COLO829 (cell line): Measurements from ENCODE around the gene PPP2R2C.

ENCODE experiments used
- DNase-seq: peaks from one replicate; pipeline ENCODE4 v3.0.0; 2012; ENCODE audit warnings: low spot score

The PPP2R2C gene

DNA sequence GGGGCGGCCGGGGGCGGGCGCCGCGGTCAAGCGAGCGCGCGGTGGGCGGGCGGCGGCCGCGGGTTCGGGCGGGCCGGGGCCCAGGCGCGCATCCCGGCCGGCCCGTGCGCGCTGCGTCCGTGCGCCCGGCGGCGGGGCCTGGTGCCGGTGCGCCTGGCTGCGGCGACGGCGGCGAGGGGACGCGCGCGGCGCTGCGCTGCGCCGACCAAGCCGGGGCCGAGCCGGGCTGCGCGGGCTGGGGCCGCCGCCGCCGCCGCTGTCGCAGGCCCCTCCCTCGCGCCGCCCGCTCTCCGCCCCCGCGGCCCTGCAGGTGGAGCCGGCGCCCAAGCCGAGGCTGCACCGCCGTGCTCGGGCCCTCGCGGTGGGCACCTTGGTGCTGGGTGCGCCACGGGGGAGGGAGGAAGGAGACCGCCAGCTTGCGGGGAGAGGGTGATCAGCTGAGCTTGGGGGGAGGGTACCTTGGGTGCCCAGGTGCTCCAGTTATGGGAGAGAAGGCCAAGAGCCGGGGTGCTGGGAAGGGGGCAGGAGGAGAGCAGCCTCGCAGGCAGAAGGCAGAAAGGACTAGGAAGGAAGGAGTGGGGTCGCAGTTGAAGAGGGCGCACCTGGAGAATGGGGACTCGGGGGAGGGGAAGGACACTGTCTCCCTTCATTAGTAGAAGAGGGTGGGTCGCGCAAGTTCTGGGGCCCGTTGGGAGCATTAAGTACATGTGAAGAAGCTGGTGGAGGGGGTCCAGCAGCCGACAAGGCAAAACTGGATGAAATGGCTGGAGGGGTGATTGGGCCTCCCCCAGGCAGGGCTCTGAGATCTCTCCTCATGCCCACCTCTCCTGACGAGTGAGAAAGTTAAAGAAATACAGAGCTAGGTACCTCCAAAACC is at the start of gene PPP2R2C:
Gene PPP2R2C, minus strand, starts transcription at position 228 of the 877 bp plus-strand sequence. CDS start 385 bp downstream, outside the sequence.
- DNase-seq = no peak

DNA sequence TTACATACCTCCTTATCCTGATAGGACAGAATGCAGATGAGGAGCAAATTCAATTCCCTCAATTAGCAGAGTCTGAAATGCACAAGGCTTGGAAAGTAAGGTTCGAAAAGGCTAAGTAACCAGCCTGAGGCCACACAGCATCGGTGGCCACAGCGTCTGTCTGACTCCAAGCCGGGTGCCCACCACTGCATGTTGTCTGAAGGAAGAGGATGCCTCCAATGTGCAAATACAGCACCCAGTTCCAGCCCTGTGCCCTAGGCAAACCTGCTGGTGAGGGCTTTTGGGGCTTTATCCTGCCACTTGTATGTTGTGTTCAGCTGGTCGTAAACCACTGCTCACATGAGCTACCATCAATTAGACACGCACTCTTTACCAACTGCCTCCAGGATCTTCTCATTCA is 48.6 kb upstream of the PPP2R2C start:
- DNase-seq = no peak

DNA sequence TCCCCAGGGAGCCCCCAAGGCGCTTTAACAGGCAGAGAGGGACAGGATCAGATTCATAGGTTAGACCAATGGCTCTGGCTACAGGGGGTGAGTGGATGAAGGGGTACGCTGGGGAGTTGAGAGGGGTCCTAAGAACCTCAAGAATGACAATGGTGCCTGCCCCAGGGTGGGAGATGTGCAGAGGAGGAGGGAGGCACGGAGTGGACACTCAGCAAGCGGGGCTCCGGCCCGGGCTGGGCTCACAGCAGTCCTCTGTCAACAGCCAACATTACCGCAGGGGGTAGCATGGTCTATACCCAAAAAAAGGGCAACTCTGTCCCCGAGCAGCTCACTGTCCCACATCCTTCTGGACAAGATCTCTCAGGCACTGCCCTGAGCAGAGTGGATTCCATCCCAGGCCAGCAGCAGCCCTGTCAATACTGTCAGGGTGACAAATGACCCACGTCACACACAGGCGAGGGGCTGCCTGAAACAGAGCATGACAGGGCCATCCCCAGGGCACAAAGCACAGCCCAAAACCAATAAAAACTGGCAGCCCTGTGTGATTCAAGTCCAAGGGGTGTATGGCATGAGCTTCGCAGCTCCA is 47.7 kb upstream of the PPP2R2C start:
- no peak for DNase-seq

DNA sequence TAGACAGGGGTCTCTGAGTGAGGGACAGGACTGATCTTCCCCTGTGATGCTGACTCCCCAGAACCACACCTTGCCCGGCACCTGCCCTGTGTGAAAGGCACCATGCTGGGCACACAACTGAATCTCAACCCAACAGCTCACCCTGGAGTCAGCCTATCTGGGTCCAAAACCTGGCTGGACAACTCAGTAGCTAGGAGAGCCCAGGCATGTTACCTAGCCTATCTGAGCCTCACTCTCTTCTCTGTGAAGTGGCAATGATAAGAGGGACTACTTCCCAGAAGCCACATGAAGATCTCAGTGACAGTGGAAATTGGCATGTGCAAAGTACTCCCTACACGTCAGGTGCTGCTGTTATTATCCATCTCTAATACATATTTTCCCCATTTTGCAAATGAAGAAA is 44.8 kb upstream of the PPP2R2C start:
- no peak for DNase-seq

DNA sequence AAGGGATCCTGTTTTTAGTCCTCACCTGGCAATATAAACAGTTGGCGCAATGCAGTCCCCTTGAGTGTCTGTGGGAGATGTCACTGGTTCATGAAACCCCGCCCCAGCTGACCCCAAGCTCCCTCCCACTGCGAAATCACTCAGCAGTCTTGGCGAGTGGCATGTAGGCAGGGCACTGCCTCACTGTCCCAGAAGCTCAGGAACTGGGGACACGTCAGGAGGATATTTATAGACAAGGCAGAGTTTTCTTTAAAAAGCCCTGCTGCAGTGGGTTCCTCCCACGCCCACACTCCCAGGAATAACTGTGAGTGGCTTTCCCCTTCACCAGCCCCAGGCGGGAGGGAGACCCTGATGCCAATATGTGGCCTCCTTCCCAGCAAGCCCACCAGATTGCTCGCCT is 44.3 kb upstream of the PPP2R2C start:
- no peak for DNase-seq

DNA sequence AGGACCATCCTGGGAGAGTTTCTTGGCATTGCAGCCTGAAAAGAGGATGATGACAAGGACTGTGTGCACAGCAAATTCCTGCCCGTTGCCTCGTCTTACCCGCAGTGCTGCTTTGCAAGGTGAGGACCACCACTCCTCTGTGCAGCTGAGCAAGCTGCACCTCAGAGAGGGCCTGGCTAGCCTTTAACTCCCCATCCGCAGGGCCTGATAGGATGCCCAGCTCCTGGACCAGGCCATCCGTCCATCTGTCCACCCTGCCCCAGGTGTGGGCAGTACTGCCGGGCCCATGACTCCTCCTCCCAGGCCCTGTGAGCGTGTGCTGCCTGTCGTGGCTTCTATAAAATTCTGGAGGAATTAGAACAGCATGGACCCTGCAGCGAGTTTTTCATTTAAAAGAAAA is 43.9 kb upstream of the PPP2R2C start:
- no peak for DNase-seq

DNA sequence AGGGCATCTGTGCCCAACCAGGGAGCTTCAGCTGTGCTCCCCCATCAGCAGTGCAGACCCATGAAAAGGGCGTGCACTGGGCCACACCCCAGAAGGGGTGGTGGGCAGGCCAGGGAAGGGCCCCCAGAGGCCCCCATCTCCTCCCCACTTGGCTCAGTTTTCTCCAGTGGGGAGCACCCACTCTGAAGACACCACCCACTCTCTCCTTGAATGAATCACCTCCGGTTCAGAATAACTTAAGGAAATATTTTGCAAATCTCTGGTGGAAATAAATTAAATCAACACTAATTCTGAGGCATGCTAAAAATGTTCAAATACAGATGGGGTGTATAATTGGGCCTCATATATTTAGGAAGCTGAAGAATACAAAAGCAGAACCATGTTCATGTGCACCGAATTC is 41.3 kb upstream of the PPP2R2C start:
- DNase-seq = no peak

DNA sequence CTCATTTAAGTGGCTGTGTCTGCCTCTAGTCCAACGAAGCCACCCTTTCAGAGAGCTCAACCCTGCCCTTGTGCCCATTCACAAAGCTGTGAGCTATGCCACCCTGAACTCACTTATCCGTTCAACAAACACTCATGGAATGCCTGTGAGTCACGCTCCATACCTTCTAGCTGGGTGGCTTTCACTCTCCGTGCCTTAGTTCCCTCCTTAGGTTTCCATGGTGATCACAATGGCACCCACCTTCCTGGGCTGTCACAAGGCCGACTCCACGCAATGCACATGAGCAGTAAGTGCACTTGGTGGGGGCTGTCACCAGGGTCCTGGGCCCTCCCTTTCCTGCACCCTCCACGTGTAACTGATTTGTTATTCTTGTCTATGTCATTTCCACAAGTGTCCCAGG is 37.2 kb upstream of the PPP2R2C start:
- DNase-seq = no peak

DNA sequence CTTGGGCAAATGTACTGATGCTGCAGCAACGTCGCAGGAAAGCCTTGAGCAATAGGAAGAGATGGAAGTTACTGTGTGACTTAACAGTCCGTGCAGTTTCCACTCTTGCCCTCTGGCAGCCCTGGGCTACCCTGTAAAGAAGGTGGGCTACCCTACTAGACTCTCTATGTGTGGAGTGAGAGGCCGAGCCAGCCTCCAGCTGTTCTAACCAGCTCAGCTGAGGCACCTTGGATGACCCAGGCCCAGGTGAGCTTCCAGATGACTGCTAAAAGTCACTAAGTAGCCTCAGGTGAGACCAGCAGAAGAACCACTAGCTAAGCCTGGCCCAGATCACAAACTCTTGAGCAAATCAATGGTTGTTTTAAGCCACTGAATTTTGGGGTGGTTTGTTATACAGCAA is 34.9 kb upstream of the PPP2R2C start:
- DNase-seq = no peak

DNA sequence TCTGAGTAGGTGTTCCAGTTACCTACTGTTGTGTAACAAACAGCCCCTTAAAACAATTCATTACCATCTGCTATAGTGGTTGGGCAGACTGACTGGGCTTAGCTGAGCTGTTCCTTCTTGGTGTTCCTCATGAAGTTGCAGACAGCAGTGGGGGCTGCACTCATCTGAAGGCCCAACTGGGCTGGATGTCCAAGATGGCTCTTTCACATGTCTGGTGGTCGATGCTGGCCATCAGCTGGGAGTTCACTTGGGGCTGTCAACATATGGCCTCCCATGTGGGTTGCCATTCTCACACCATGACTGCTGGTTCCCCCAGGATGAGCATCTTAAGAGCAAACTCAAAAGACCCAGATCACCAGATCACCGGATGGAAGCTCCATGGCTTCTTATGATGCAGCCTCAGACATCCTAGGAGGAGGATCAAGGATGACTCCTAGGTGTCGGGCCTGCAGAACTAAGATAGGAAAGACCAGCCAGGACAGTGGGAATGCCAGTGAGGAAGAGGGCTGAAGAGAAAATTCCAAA is 34.3 kb upstream of the PPP2R2C start:
- no peak for DNase-seq

DNA sequence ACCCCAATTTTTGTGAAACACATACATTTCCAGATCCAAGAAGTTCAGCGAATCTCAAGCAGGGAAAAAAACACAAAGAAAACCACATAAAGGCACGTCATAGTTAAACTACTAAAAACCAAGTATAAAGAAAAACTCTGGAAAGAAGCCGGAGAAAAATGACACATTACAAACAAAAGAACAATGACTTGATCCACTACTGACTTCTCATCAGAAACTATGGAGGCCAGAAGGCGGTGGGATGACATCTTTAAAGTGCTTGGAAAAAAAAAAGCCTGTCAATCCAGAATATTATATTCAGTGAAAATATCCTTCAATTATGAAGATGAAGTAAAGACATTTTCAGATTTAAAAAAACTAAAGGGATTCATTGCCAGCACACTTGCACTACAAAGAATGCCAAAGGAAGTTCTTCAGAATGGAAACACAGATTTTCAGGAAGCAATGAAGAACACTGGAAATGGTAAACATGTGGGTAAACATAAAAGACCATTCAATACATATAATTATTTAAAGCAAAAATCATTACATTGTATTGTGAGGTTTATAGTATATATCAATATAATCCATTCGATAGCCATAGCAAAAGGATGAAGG is 32.6 kb upstream of the PPP2R2C start:
- DNase-seq = no peak

DNA sequence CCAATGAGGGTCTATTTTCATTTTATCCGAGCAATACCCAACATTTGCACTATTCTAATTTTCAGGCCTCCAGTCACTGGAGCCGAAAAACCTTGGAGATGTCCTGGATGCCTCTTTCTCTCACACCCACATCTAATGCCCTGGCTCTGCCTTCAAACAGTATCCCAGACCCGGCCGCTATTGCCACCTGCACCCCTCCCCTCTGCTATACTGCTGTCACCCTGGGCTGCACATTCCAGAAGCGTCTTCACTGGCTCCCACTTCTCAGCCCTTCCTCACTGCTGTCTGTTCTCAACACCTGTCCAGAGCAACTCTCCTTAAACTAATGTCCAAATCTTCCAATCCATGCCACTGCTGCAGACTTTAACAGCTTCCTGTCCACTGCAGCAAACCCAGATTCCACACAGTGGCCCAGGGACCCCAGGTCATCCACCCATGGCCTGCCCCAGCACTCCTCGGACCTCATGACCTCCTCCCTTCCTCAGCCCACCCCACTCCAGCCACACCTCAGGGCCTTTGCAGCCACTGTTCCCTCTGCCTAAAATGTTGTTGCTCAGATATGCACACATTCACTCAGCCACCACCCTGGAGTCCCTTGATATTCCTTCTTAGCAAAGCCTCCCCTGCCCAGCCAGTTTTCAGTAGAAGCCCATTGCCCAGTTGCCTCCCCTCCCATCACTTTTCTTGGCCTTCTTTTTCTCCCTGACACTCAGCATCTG is 30.5 kb upstream of the PPP2R2C start:
- DNase-seq = no peak

DNA sequence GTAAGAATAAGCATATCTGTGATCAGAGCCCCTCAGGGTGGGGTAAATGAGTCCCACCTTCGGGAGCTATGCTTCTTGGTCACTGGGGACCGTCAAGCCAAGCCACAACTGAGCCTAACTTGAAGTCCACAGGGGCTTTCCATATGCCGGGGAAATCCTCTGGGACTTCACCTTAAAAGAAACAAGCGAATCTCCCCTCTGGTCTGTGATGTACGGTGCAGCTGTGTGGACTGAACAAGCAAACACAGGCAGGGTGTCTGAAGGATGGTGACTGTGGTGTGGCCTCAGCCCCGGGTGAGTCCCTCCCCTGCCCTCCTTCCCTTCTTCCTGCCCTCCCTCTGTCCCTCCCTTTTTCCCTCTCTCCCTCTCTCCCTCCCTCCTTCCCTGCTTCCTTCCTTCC is 29.7 kb upstream of the PPP2R2C start:
- DNase-seq = no peak

DNA sequence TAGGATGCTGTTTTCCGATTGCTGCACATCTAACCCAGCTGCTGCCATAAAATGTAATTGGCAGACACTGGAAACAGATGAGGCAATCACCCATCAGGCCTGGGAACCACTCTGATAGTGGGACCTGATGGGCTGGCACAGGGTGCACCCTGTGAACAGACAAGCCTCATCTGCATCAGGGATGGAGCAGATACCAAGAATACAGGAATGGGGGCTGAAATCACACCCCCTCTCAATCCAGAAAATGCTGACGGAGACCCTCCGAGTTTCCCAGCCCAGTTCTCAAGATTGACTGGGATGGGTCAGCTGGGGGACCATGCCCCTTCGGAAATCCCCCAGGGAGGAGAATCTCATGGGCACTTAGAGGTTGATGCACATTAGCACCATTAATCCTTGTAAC is 28.8 kb upstream of the PPP2R2C start:
- DNase-seq = no peak

DNA sequence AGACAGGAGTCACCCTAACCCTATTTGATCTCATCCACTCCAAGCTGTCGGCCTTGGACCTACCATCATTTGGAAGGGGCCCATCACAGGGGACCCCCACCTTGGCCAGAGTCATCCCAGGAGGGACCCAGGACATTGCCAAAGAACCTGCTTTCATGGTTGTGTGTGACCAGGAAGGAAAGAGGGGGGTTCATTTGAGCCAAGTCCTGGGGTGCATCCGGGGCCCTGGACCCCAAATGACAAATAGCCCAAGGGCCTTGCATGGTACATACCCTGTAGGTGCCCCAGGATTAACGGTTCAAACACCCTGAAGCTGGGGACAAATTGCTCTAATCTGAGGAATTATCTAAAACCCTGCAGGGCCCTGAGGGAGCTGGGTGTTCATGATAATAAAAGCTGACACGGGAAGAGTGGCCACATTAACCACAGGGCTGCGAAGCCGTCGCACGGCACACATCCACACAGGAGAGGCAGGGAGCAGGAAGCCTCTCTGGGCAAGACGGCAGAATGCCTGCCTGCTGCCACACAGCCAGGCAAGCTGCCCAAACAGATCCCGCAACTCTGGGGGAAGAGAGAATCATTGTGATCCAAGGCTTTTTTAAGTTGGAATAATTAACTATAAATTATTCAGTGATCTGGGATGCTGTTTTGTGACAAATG is 28.2 kb upstream of the PPP2R2C start:
- no peak for DNase-seq

DNA sequence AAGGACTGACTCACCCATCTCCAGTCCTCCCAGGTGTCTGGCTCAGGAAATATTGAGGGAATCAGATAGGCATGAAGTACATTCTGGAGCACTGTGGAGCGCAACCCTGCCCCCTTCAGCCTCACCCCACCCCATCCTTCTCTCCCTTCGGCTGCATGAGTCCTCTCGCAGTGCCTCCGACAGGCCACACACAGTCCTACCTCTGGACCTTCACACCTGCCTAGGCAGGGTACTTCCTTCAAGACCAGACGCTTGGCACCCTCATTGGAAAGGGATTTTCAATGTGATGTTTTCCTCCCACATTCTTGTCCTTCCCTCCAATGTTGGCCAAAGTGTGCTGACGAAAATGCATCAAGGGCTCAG is 26.8 kb upstream of the PPP2R2C start:
- DNase-seq = no peak

DNA sequence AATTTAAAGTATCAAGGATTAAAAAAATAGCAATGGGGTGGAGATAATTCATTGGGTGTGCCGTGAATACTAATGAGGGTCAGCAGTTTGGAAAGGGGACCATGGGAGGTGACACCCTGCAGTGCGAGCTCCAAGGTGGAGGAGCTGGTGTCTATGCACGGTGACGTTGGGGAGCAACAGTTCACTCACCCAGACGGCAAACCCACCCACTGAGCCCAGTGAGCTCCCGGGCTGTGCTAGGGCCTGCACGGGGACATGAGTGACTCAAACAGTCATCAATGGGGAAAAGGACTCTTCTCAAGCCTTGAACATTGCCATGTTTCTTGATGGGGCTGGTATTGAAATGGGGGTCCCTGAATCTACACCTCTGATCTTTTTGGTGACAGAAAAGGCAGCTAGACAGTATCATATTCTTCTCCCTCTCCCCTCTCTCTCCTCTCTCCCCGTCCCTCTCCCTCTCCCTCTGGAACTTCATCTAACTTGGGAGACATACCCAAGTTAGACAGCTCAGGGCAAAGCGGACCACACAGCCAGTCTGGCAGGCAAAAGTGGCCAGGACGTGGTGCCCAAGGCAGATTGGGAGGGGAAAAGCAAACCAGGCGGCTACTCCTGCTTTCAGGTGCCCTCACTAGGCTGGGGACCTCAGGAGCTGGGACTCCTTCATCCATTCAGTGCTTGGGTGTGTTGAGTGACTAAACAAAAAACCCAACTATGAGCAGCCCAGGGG is 26.3 kb upstream of the PPP2R2C start:
- no peak for DNase-seq

DNA sequence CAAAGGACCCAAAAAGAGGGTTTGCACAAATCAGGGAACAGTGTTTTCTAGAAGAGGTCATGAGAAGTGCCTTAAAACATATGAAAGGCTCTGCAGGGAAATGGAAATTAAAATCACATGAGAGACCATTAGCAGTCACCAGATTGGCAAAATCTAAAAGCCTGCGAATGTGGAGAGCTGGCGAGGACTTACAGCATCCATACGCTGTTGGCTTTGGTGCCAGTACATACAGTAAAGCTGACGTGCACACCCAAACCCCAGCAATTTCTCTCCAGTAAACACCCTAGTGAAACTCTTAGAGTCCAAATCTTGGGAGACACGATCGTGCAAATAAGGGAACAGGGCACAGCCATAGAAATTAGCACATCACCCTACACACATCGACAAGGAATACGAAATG is 25.4 kb upstream of the PPP2R2C start:
- no peak for DNase-seq

DNA sequence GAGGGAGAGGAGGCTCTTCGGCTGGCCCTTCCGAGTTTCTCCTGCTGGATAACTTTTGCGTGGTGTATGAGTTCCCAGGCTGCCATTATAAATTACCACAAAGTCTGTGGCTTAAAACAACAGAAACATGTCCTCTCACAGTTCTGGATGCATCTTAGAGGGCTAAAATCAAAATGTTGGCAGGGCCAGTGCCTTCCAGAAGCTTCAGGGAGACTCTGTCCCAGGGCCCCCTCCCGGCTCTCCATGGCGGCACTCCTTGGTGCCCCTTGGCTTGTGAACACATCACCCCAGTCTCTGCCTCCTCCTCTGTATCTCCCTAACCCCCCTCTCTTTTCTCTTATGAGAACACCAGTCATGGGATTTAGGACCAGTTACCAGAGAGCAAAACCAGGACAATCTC is 23.3 kb upstream of the PPP2R2C start:
- DNase-seq = no peak

DNA sequence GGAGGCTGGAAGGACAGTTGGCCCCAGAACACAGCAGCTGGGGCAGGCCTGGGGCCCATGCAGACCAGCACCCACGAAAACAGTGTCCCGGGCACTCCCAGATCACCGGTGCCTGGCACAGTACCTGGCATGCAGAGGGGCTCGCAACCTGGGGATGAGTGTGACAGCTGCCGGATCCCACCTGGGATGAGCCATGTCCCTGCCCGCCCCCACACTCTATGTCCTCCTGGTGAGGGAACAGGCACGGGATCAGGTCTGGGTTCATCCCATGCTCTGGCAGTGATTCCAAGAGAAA is 22.8 kb upstream of the PPP2R2C start:
- DNase-seq = no peak

DNA sequence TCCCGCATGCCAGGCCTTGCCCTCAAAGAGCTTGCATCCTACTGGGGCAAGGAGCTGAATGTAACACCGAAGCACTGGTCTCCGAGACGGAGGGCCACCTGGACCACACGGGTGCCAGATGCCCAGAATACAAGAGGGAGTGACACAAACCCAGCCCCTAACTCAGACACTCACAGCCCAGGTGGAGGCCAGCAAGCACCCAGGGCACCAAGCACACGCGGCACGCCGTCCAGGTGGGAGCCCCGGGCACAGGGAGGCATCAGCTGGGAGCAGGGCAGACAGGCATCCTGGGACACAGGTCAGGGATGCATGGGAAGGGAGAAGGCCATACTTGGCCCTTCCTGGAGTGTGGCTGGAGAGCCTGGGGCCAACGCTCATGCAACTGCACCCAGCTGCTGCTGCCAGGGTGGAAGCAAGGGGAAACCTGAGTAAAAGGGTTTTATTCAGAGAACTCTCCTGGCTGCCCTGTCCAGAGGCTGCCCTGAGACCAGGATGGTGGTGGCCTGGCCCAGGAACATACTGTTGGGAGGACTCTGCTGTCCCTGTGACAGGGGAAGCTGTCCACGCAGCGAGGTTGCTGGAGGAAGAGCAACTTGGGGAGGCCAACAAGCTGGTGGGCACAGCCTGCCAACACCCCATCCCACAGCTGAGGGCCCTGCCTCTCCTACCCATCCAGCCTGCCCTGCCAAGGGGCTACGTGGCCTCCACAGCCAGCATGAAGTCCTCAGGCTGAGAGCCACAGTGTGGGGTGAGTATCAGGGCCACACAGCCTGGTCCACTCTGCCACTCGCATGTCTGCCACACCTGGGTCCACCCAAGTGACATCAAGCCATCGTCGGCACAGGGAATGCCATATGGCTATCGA is 22.2 kb upstream of the PPP2R2C start:
- no peak for DNase-seq
